ENCODE data around the gene KCTD2. TPM values are rescaled to one million over a fixed set of nuclear protein-coding genes. Genes with fewer than 3 reads are reported as not detected.
A peak's percentile ranks its signal among the peaks of the same experiment; 100 is the strongest.

Gene KCTD2
- total and polyA plus RNA-seq, 2 of the 13 experiments (the other 11 are each of a cell fraction or from before 2014, with no cell fraction given) = 28.3 to 32.6 TPM

DNA sequence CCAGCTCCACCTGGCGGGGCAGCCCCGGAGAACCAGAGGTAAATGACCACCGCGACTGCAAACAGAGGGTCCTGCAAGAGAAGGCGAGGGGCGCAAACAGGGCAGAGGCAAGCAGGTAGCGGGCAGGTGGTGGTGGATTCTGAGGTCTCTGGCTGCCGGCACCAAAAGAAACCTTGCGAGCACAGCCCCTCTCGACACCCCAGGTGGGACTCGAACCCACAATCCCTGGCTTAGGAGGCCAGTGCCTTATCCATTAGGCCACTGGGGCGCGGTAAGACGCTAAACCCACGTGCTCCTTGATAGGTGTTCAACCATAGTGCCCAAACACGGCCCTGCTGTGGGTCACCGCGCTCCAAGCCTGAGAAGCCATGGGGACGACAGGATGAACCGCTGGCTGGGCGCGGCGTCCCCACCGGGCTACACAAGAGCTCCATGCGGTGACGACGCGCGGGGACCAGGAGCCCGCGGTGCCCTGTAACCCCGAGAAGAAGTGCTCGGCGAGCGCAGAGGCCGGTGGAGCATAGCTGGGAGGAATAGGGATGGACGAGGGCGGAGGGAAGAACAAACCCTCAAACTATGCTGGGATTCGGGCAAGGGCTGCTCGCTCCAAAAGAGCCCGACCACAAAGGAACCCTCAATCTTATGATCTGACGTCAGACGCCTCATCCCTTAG lies 12.7 kb upstream of the KCTD2 start (continued):
- TF ChIP-seq, protein P1, sequence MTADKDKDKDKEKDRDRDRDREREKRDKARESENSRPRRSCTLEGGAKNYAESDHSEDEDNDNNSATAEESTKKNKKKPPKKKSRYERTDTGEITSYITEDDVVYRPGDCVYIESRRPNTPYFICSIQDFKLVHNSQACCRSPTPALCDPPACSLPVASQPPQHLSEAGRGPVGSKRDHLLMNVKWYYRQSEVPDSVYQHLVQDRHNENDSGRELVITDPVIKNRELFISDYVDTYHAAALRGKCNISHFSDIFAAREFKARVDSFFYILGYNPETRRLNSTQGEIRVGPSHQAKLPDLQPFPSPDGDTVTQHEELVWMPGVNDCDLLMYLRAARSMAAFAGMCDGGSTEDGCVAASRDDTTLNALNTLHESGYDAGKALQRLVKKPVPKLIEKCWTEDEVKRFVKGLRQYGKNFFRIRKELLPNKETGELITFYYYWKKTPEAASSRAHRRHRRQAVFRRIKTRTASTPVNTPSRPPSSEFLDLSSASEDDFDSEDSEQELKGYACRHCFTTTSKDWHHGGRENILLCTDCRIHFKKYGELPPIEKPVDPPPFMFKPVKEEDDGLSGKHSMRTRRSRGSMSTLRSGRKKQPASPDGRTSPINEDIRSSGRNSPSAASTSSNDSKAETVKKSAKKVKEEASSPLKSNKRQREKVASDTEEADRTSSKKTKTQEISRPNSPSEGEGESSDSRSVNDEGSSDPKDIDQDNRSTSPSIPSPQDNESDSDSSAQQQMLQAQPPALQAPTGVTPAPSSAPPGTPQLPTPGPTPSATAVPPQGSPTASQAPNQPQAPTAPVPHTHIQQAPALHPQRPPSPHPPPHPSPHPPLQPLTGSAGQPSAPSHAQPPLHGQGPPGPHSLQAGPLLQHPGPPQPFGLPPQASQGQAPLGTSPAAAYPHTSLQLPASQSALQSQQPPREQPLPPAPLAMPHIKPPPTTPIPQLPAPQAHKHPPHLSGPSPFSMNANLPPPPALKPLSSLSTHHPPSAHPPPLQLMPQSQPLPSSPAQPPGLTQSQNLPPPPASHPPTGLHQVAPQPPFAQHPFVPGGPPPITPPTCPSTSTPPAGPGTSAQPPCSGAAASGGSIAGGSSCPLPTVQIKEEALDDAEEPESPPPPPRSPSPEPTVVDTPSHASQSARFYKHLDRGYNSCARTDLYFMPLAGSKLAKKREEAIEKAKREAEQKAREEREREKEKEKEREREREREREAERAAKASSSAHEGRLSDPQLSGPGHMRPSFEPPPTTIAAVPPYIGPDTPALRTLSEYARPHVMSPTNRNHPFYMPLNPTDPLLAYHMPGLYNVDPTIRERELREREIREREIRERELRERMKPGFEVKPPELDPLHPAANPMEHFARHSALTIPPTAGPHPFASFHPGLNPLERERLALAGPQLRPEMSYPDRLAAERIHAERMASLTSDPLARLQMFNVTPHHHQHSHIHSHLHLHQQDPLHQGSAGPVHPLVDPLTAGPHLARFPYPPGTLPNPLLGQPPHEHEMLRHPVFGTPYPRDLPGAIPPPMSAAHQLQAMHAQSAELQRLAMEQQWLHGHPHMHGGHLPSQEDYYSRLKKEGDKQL (CRISPR knock-in tag; IDR thresholded peaks at IDR 0.05; ENCODE audit: low read depth) = peak; percentile 72; the same call in 1 of the 2 replicates
- TF ChIP-seq FOXK1 (CRISPR knock-in tag; IDR thresholded peaks at IDR 0.05; ENCODE audit: borderline replicate concordance, low read depth) = peak; percentile 71; the same call in 1 of the 2 replicates
- TF ChIP-seq, protein P2, sequence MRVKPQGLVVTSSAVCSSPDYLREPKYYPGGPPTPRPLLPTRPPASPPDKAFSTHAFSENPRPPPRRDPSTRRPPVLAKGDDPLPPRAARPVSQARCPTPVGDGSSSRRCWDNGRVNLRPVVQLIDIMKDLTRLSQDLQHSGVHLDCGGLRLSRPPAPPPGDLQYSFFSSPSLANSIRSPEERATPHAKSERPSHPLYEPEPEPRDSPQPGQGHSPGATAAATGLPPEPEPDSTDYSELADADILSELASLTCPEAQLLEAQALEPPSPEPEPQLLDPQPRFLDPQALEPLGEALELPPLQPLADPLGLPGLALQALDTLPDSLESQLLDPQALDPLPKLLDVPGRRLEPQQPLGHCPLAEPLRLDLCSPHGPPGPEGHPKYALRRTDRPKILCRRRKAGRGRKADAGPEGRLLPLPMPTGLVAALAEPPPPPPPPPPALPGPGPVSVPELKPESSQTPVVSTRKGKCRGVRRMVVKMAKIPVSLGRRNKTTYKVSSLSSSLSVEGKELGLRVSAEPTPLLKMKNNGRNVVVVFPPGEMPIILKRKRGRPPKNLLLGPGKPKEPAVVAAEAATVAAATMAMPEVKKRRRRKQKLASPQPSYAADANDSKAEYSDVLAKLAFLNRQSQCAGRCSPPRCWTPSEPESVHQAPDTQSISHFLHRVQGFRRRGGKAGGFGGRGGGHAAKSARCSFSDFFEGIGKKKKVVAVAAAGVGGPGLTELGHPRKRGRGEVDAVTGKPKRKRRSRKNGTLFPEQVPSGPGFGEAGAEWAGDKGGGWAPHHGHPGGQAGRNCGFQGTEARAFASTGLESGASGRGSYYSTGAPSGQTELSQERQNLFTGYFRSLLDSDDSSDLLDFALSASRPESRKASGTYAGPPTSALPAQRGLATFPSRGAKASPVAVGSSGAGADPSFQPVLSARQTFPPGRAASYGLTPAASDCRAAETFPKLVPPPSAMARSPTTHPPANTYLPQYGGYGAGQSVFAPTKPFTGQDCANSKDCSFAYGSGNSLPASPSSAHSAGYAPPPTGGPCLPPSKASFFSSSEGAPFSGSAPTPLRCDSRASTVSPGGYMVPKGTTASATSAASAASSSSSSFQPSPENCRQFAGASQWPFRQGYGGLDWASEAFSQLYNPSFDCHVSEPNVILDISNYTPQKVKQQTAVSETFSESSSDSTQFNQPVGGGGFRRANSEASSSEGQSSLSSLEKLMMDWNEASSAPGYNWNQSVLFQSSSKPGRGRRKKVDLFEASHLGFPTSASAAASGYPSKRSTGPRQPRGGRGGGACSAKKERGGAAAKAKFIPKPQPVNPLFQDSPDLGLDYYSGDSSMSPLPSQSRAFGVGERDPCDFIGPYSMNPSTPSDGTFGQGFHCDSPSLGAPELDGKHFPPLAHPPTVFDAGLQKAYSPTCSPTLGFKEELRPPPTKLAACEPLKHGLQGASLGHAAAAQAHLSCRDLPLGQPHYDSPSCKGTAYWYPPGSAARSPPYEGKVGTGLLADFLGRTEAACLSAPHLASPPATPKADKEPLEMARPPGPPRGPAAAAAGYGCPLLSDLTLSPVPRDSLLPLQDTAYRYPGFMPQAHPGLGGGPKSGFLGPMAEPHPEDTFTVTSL (CRISPR knock-in tag; IDR thresholded peaks at IDR 0.05; ENCODE audit: borderline replicate concordance) = no peak; the same call in 1 of the 2 replicates
- TF ChIP-seq, protein P3, sequence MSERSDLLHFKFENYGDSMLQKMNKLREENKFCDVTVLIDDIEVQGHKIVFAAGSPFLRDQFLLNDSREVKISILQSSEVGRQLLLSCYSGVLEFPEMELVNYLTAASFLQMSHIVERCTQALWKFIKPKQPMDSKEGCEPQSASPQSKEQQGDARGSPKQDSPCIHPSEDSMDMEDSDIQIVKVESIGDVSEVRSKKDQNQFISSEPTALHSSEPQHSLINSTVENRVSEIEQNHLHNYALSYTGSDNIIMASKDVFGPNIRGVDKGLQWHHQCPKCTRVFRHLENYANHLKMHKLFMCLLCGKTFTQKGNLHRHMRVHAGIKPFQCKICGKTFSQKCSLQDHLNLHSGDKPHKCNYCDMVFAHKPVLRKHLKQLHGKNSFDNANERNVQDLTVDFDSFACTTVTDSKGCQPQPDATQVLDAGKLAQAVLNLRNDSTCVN (CRISPR knock-in tag; IDR thresholded peaks at IDR 0.05; ENCODE audit: borderline replicate concordance) = peak; percentile 81; the same call in 1 of the 2 replicates
- TF ChIP-seq ZBTB7A (CRISPR knock-in tag; IDR thresholded peaks at IDR 0.05) = peak; percentile 22; the same call in 1 of the 2 replicates
- peak; percentile 97 for TF ChIP-seq ZNF343 (CRISPR knock-in tag; IDR thresholded peaks at IDR 0.05)
- TF ChIP-seq NAIF1 (CRISPR knock-in tag; IDR thresholded peaks at IDR 0.05; ENCODE audit: borderline replicate concordance) = peak; percentile 92
- no peak for TF ChIP-seq EP300 (IDR thresholded peaks at IDR 0.05; ENCODE audit: low read depth in 2 of 2, low read length in 2 of 2)
- TF ChIP-seq EP300 (CRISPR knock-in tag; IDR thresholded peaks at IDR 0.05; ENCODE audit: borderline replicate concordance) = peak; percentile 55
- TF ChIP-seq NFIC (IDR thresholded peaks at IDR 0.05; ENCODE audit: low read length) = no peak; the same call in 1 of the 2 replicates
- no peak for TF ChIP-seq SMC3 (IDR thresholded peaks at IDR 0.05; ENCODE audit: low read length)
- peak; percentile 96 for TF ChIP-seq ZNF451 (CRISPR knock-in tag; IDR thresholded peaks at IDR 0.05)
- TF ChIP-seq ZNF263 (CRISPR knock-in tag; IDR thresholded peaks at IDR 0.05) = peak; percentile 65; the same call in 1 of the 2 replicates
- TF ChIP-seq TMF1 (CRISPR knock-in tag; IDR thresholded peaks at IDR 0.05; ENCODE audit: low read depth) = peak; percentile 89
- no peak; the same call in none of the 2 replicates for TF ChIP-seq DMAP1 (CRISPR knock-in tag; IDR thresholded peaks at IDR 0.05)

All from HepG2 (cell line).